ENCODE measurements around the gene MYO3B.

DNA sequence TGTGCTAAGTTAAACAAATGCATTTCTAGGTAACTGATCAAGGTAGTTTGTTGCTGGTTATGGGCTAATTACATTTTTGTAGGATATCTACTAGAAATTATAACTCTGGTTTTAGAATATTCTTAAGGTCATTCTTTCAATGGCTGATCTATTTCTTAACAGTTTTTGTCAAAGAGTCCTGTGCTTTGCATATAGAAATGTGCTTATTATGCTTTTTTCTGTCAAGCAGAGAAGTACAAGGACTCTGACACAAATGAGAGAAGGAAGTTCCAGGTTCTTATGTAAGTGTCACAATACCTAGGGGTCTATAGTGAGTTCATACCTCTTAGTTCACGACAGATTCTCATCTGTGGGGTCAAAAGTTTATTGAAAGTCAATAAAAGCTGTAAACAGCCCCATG, 88.4 kb downstream of the MYO3B start:
- TF ChIP-seq REST (IDR thresholded peaks at IDR 0.05; ENCODE audit: low read depth, low read length) (no peak), CTCF (IDR thresholded peaks at IDR 0.05) (no peak), EP300 (IDR thresholded peaks at IDR 0.05; ENCODE audit: borderline replicate concordance in 1 of 2, low read depth in 1 of 2, low read length in 1 of 2) (no peak), RCOR1 (IDR thresholded peaks at IDR 0.05; ENCODE audit: low read length) (no peak)

Data from SK-N-SH (cell line).